ENCODE data around the gene DISC1.

The DISC1 gene

GRCh38 chr1:231847612-231848397, 221.2 kb downstream of the DISC1 start:
- no peaks in the 10 kb centered on the region for H4K20me1 ChIP-seq (ENCODE audit: insufficient read depth, low read length)
- no peaks in the 10 kb centered on the region for H3K36me3 ChIP-seq (replicated peaks; ENCODE audit: low read depth, low read length)
- H3K9me3 ChIP-seq (ENCODE audit: insufficient read depth, low read length), result no peaks in the 10 kb centered on the region
- no peaks in the 10 kb centered on the region for H3K4me1 ChIP-seq (ENCODE audit: low read length)
- TF ChIP-seq EZH2phosphoT487 (IDR thresholded peaks at IDR 0.05; ENCODE audit: low read depth), result no peak
- TF ChIP-seq, protein P1, sequence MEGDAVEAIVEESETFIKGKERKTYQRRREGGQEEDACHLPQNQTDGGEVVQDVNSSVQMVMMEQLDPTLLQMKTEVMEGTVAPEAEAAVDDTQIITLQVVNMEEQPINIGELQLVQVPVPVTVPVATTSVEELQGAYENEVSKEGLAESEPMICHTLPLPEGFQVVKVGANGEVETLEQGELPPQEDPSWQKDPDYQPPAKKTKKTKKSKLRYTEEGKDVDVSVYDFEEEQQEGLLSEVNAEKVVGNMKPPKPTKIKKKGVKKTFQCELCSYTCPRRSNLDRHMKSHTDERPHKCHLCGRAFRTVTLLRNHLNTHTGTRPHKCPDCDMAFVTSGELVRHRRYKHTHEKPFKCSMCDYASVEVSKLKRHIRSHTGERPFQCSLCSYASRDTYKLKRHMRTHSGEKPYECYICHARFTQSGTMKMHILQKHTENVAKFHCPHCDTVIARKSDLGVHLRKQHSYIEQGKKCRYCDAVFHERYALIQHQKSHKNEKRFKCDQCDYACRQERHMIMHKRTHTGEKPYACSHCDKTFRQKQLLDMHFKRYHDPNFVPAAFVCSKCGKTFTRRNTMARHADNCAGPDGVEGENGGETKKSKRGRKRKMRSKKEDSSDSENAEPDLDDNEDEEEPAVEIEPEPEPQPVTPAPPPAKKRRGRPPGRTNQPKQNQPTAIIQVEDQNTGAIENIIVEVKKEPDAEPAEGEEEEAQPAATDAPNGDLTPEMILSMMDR (IDR thresholded peaks at IDR 0.05; ENCODE audit: low read depth, low read length), result no peak
- H3K4me2 ChIP-seq (ENCODE audit: low read length), result no peak overlapping the region
- no peak overlapping the region for H2AFZ ChIP-seq (ENCODE audit: low read depth, low read length)
- H3K79me2 ChIP-seq (ENCODE audit: low read length), result no peaks in the 10 kb centered on the region
- H3K4me3 ChIP-seq (ENCODE audit: low read length), result no peak overlapping the region
- peaks cover 24% of the 10 kb centered on the region for H3K27me3 ChIP-seq (ENCODE audit: low read depth, low read length)
- H3K27ac ChIP-seq (ENCODE audit: low read length), result no peak overlapping the region
- no peak overlapping the region for H3K9ac ChIP-seq (ENCODE audit: low read length)

- Histone ChIP-seq H3K9ac (ENCODE audit: low read length) (no peak overlapping the region), H3K4me1 (ENCODE audit: low read length) (no peaks in the 10 kb centered on the region), H3K27me3 (ENCODE audit: low read depth, low read length) (peaks cover 19% of the 10 kb centered on the region), H3K4me3 (ENCODE audit: low read length) (no peak overlapping the region), H2AFZ (ENCODE audit: low read depth, low read length) (no peak overlapping the region), H3K9me3 (ENCODE audit: insufficient read depth, low read length) (no peaks in the 10 kb centered on the region), H3K36me3 (replicated peaks; ENCODE audit: low read depth, low read length) (no peaks in the 10 kb centered on the region), H4K20me1 (ENCODE audit: insufficient read depth, low read length) (no peaks in the 10 kb centered on the region), H3K27ac (ENCODE audit: low read length) (no peak overlapping the region), H3K79me2 (ENCODE audit: low read length) (no peaks in the 10 kb centered on the region), H3K4me2 (ENCODE audit: low read length) (no peak overlapping the region)
- TF ChIP-seq, protein P1 (IDR thresholded peaks at IDR 0.05; ENCODE audit: low read depth, low read length), result no peak
- no peak for TF ChIP-seq EZH2phosphoT487 (IDR thresholded peaks at IDR 0.05; ENCODE audit: low read depth)
Measured at GRCh38 chr1:231849981-231850380, 223.4 kb downstream of the DISC1 start.

DNA sequence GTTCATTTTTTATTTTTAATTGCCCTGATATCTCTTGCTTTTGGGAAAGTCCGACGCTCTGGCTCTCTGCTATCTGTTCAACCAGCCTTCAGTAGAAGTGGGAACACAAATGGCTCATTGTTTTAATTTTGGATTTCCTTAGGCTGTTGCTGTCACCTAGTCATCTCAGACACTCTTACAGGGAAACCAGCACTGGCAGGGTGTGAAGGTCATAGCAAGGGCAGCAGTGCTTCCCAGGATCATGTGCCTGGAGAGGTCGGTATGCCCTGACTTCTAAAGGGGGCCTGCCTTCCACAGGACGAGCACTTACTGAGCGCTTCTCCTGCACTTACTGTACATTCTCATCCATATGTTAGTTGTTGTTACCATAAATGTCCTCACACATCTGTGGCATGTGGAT, 224.2 kb downstream of the DISC1 start:
- Histone ChIP-seq H3K4me2 (ENCODE audit: low read length) (no peak overlapping the region), H3K4me1 (ENCODE audit: low read length) (no peaks in the 10 kb centered on the region), H3K27me3 (ENCODE audit: low read depth, low read length) (peaks cover 18% of the 10 kb centered on the region), H3K79me2 (ENCODE audit: low read length) (no peaks in the 10 kb centered on the region), H3K9me3 (ENCODE audit: insufficient read depth, low read length) (no peaks in the 10 kb centered on the region), H3K9ac (ENCODE audit: low read length) (no peak overlapping the region), H2AFZ (ENCODE audit: low read depth, low read length) (no peak overlapping the region), H3K27ac (ENCODE audit: low read length) (no peak overlapping the region), H3K4me3 (ENCODE audit: low read length) (no peak overlapping the region), H3K36me3 (replicated peaks; ENCODE audit: low read depth, low read length) (no peaks in the 10 kb centered on the region), H4K20me1 (ENCODE audit: insufficient read depth, low read length) (no peaks in the 10 kb centered on the region)
- TF ChIP-seq, protein P1 (IDR thresholded peaks at IDR 0.05; ENCODE audit: low read depth, low read length), result no peak
- no peak for TF ChIP-seq EZH2phosphoT487 (IDR thresholded peaks at IDR 0.05; ENCODE audit: low read depth)

- Histone ChIP-seq H3K9me3 (ENCODE audit: insufficient read depth, low read length) (no peaks in the 10 kb centered on the region), H2AFZ (ENCODE audit: low read depth, low read length) (no peak overlapping the region), H3K4me3 (ENCODE audit: low read length) (no peak overlapping the region), H3K9ac (ENCODE audit: low read length) (no peak overlapping the region), H3K4me2 (ENCODE audit: low read length) (no peak overlapping the region), H4K20me1 (ENCODE audit: insufficient read depth, low read length) (no peaks in the 10 kb centered on the region), H3K4me1 (ENCODE audit: low read length) (no peaks in the 10 kb centered on the region), H3K79me2 (ENCODE audit: low read length) (no peaks in the 10 kb centered on the region), H3K36me3 (replicated peaks; ENCODE audit: low read depth, low read length) (no peaks in the 10 kb centered on the region), H3K27ac (ENCODE audit: low read length) (no peak overlapping the region), H3K27me3 (ENCODE audit: low read depth, low read length) (peaks cover 18% of the 10 kb centered on the region)
- TF ChIP-seq EZH2phosphoT487 (IDR thresholded peaks at IDR 0.05; ENCODE audit: low read depth), result no peak
- TF ChIP-seq, protein P1 (IDR thresholded peaks at IDR 0.05; ENCODE audit: low read depth, low read length), result no peak
Measured at GRCh38 chr1:231853588-231854207, 227.1 kb downstream of the DISC1 start.
